HEK293 (cell line): ENCODE measurements around the gene UBR7.

ENCODE experiments used
- CTCF ChIA-PET: fragments of 350-600 bp; formaldehyde crosslinking; extraction: SDS; loops from one replicate; lab custom pipeline; 2021; ENCODE audit warnings: antibody characterized with exemption; lab: Yijun Ruan, JAX
- POLR2A ChIA-PET: fragments of 300-600 bp; formaldehyde crosslinking; extraction: SDS; loops from one replicate; lab custom pipeline; 2020; ENCODE audit warnings: antibody characterized with exemption, inconsistent platforms; lab: Yijun Ruan, JAX
- H3K27ac ChIP-seq: fragments of 200-500 bp; sonication (Bioruptor generic); 2 replicates; pipeline ENCODE4 v1.5.1; 2014; ENCODE audit warnings: low read depth, low read length, control low read depth, inconsistent platforms; ENCODE audit errors: extremely low read depth
- H3K36me3 ChIP-seq, 2 experiments: fragments of 200-500 bp in 1 of 2; sonication (Bioruptor generic) in 1 of 2; 1 replicate in 1 of 2; 2 replicates in 1 of 2; pipeline ENCODE4 v1.5.1; 2014 to 2017; ENCODE audit warnings: inconsistent platforms in 2 of 2, low read length in 2 of 2; ENCODE audit not compliant: control insufficient read depth in 2 of 2, insufficient read depth in 1 of 2
- H3K4me1 ChIP-seq: fragments of 200-500 bp; sonication (Bioruptor generic); 2 replicates; pipeline ENCODE4 v1.5.1; 2014; ENCODE audit warnings: mild to moderate bottlenecking, low read length, inconsistent platforms; ENCODE audit not compliant: control insufficient read depth, insufficient read depth
- H3K4me3 ChIP-seq: 2 replicates; pipeline ENCODE4 v1.5.1; 2011; ENCODE audit warnings: low read depth, mild to moderate bottlenecking, control low read depth, low read length, moderate library complexity
- H3K9me3 ChIP-seq: fragments of 200-500 bp; sonication (Bioruptor generic); 2 replicates; pipeline ENCODE4 v1.5.1; 2014; ENCODE audit warnings: low read depth, low read length, inconsistent platforms; ENCODE audit not compliant: control insufficient read depth, insufficient read depth
- FEZF1 ChIP-seq: fragments of 450-650 bp; formaldehyde crosslinking; IDR thresholded peaks from 2 replicates; pipeline ENCODE4 v1.5.1; 2016; ENCODE audit warnings: missing biosample characterization, missing genetic modification characterization
- KLF1 ChIP-seq: fragments of 450-650 bp; formaldehyde crosslinking; IDR thresholded peaks from 2 replicates; pipeline ENCODE4 v1.5.1; 2016; ENCODE audit warnings: missing biosample characterization, missing genetic modification characterization
- OVOL3 ChIP-seq: fragments of 450-650 bp; formaldehyde crosslinking; IDR thresholded peaks from 2 replicates; pipeline ENCODE4 v1.5.1; 2016; ENCODE audit warnings: missing biosample characterization, missing genetic modification characterization
- SALL2 ChIP-seq: fragments of 450-650 bp; formaldehyde crosslinking; IDR thresholded peaks from 2 replicates; pipeline ENCODE4 v1.5.0; 2017; ENCODE audit warnings: missing biosample characterization, mild to moderate bottlenecking, missing genetic modification characterization, borderline replicate concordance
- SP2 ChIP-seq: fragments of 450-650 bp; formaldehyde crosslinking; IDR thresholded peaks from 2 replicates; pipeline ENCODE4 v1.5.1; 2016; ENCODE audit warnings: missing biosample characterization, missing genetic modification characterization
- ZBTB7A ChIP-seq: fragments of 450-650 bp; formaldehyde crosslinking; IDR thresholded peaks from 2 replicates; pipeline ENCODE4 v1.5.1; 2016; ENCODE audit warnings: low read depth, missing biosample characterization, missing genetic modification characterization
- ZFHX2 ChIP-seq: fragments of 450-650 bp; formaldehyde crosslinking; conservative IDR thresholded peaks from 2 replicates; pipeline ENCODE4 v1.5.1; 2016; ENCODE audit warnings: missing biosample characterization, missing genetic modification characterization
- ZFP37 ChIP-seq: fragments of 450-650 bp; formaldehyde crosslinking; IDR thresholded peaks from 2 replicates; pipeline ENCODE4 v1.5.1; 2016; ENCODE audit warnings: missing biosample characterization, missing genetic modification characterization
- ZNF112 ChIP-seq: fragments of 450-650 bp; formaldehyde crosslinking; IDR thresholded peaks from 2 replicates; pipeline ENCODE4 v1.5.0; 2017; ENCODE audit warnings: missing biosample characterization, missing genetic modification characterization
- ZNF155 ChIP-seq: fragments of 450-650 bp; formaldehyde crosslinking; IDR thresholded peaks from 2 replicates; pipeline ENCODE4 v1.5.1; 2016; ENCODE audit warnings: missing biosample characterization, missing genetic modification characterization
- ZNF157 ChIP-seq: fragments of 450-650 bp; formaldehyde crosslinking; IDR thresholded peaks from 2 replicates; pipeline ENCODE4 v1.5.1; 2016; ENCODE audit warnings: missing biosample characterization, missing genetic modification characterization
- ZNF19 ChIP-seq: fragments of 450-650 bp; formaldehyde crosslinking; IDR thresholded peaks from 2 replicates; pipeline ENCODE4; 2016; ENCODE audit warnings: missing biosample characterization, missing genetic modification characterization, low read depth
- ZNF202 ChIP-seq: fragments of 450-650 bp; formaldehyde crosslinking; IDR thresholded peaks from 2 replicates; pipeline ENCODE4 v1.5.1; 2016; ENCODE audit warnings: missing biosample characterization, missing genetic modification characterization, borderline replicate concordance
- ZNF292 ChIP-seq: fragments of 450-650 bp; formaldehyde crosslinking; IDR thresholded peaks from 2 replicates; pipeline ENCODE4 v1.5.1; 2016; ENCODE audit warnings: low read depth, missing biosample characterization, missing genetic modification characterization, borderline replicate concordance
- ZNF302 ChIP-seq: fragments of 450-650 bp; formaldehyde crosslinking; IDR thresholded peaks from 2 replicates; pipeline ENCODE4 v1.5.1; 2016; ENCODE audit warnings: missing biosample characterization, missing genetic modification characterization, low read depth
- ZNF394 ChIP-seq: fragments of 450-650 bp; formaldehyde crosslinking; IDR thresholded peaks from 2 replicates; pipeline ENCODE4 v1.5.1; 2016; ENCODE audit warnings: missing biosample characterization, missing genetic modification characterization, mild to moderate bottlenecking, moderate library complexity, borderline replicate concordance
- ZNF561 ChIP-seq: fragments of 450-650 bp; IDR thresholded peaks from 2 replicates; pipeline ENCODE4 v1.5.1; 2018; ENCODE audit warnings: missing biosample characterization, missing genetic modification characterization, borderline replicate concordance
- ZNF623 ChIP-seq: fragments of 450-650 bp; formaldehyde crosslinking; IDR thresholded peaks from 2 replicates; pipeline ENCODE4 v1.5.1; 2016; ENCODE audit warnings: missing biosample characterization, missing genetic modification characterization
- ZNF654 ChIP-seq: fragments of 450-650 bp; formaldehyde crosslinking; IDR thresholded peaks from 2 replicates; pipeline ENCODE4 v1.5.1; 2016; ENCODE audit warnings: low read depth, missing biosample characterization, missing genetic modification characterization
- ZNF660 ChIP-seq: fragments of 450-650 bp; IDR thresholded peaks from 2 replicates; pipeline ENCODE4 v1.5.1; 2018; ENCODE audit warnings: missing biosample characterization, mild to moderate bottlenecking, missing genetic modification characterization
- ZNF664 ChIP-seq: fragments of 450-650 bp; formaldehyde crosslinking; IDR thresholded peaks from 2 replicates; pipeline ENCODE4 v1.5.1; 2016; ENCODE audit warnings: missing biosample characterization, missing genetic modification characterization
- ZNF792 ChIP-seq: fragments of 450-650 bp; formaldehyde crosslinking; IDR thresholded peaks from 2 replicates; pipeline ENCODE4 v1.5.1; 2016; ENCODE audit warnings: missing biosample characterization, missing genetic modification characterization
- ZNF830 ChIP-seq: fragments of 450-650 bp; IDR thresholded peaks from 2 replicates; pipeline ENCODE4 v1.5.0; 2018; ENCODE audit warnings: missing biosample characterization, missing genetic modification characterization, low read depth, mild to moderate bottlenecking, moderate library complexity
- ZNF837 ChIP-seq: fragments of 450-650 bp; formaldehyde crosslinking; IDR thresholded peaks from 2 replicates; pipeline ENCODE4 v1.5.1; 2016; ENCODE audit warnings: missing biosample characterization, missing genetic modification characterization
- ZNF843 ChIP-seq: fragments of 450-650 bp; formaldehyde crosslinking; IDR thresholded peaks from 2 replicates; pipeline ENCODE4 v1.5.1; 2016; ENCODE audit warnings: missing biosample characterization, missing genetic modification characterization
- ZXDB ChIP-seq: fragments of 450-650 bp; formaldehyde crosslinking; IDR thresholded peaks from 2 replicates; pipeline ENCODE4 v1.5.1; 2016; ENCODE audit warnings: missing biosample characterization, missing genetic modification characterization
- TF ChIP-seq, protein P1 (sequence below): fragments of 450-650 bp; formaldehyde crosslinking; IDR thresholded peaks from 2 replicates; pipeline ENCODE4 v1.5.1; 2016; ENCODE audit warnings: missing biosample characterization, missing genetic modification characterization
- TF ChIP-seq, protein P2 (sequence below): fragments of 450-650 bp; formaldehyde crosslinking; IDR thresholded peaks from 2 replicates; pipeline ENCODE4 v1.5.1; 2016; ENCODE audit warnings: missing biosample characterization, missing genetic modification characterization
- TF ChIP-seq, protein P3 (sequence below): fragments of 450-650 bp; formaldehyde crosslinking; IDR thresholded peaks from 2 replicates; pipeline ENCODE4 v1.5.1; 2016; ENCODE audit warnings: missing biosample characterization, missing genetic modification characterization

UBR7 gene

DNA sequence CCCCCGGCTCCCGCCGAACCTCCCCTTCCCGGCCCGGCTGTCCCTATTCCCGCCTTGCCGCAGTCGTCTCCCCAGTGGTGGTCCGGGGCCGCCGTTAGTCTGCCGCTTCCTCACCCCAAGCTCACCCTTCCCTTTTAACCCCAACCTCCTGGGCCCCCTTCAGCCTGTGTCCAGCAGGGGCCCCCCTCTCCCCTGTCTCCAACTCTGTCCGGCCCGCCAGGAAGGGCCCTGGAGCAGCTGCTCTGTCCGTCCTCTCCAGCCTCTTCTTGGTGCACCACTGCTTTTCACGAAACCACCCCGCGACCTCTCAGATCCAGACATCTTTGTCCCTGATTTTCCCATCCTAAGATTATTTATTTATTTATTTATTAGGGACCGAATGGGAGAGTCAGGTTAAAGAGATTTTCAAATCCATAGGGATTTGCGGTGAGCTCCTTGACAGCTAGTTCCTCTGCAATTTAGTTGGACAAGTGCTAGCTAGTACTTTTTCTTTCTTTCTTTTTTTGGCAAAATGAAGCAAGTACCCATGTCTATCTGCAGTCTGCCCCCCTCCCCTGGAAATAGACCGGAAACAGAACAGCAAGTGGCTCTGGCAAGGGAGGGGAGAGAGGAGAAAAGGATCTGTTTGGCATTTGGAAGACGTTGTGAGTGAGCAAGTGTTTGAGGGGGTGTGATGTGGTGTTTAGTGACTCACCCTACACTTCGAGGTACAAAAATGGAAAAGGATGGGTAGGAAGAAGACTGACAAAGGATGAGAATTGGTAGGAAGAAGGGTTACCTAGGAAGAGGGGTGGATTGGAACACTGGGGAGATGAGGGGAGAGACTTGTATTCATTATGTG lies 632 bp downstream of the UBR7 start (continued):
- TF ChIP-seq ZXDB (0 out of 2 replicates have a peak, but pooled peaks have one; percentile 8), ZFHX2 (tag by site-specific recombination) (peak; percentile 69), ZNF830 (tag by site-specific recombination) (no peak), ZFP37 (tag by site-specific recombination) (peak; percentile 85), ZBTB7A (tag by site-specific recombination) (peak; percentile 86), ZNF837 (tag by site-specific recombination) (0 out of 2 replicates have a peak, but pooled peaks have one; percentile 20), ZNF664 (tag by site-specific recombination) (no peak), ZNF843 (tag by site-specific recombination) (peak; percentile 38; the same call in 1 of the 2 replicates), ZNF654 (peak; percentile 48), ZNF19 (tag by site-specific recombination) (no peak), ZNF394 (tag by site-specific recombination) (peak; percentile 37; the same call in 1 of the 2 replicates), OVOL3 (peak; percentile 52)
- TF ChIP-seq, protein P1, sequence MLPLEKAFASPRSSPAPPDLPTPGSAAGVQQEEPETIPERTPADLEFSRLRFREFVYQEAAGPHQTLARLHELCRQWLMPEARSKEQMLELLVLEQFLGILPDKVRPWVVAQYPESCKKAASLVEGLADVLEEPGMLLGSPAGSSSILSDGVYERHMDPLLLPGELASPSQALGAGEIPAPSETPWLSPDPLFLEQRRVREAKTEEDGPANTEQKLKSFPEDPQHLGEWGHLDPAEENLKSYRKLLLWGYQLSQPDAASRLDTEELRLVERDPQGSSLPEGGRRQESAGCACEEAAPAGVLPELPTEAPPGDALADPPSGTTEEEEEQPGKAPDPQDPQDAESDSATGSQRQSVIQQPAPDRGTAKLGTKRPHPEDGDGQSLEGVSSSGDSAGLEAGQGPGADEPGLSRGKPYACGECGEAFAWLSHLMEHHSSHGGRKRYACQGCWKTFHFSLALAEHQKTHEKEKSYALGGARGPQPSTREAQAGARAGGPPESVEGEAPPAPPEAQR, result no peak
- TF ChIP-seq, protein P2, sequence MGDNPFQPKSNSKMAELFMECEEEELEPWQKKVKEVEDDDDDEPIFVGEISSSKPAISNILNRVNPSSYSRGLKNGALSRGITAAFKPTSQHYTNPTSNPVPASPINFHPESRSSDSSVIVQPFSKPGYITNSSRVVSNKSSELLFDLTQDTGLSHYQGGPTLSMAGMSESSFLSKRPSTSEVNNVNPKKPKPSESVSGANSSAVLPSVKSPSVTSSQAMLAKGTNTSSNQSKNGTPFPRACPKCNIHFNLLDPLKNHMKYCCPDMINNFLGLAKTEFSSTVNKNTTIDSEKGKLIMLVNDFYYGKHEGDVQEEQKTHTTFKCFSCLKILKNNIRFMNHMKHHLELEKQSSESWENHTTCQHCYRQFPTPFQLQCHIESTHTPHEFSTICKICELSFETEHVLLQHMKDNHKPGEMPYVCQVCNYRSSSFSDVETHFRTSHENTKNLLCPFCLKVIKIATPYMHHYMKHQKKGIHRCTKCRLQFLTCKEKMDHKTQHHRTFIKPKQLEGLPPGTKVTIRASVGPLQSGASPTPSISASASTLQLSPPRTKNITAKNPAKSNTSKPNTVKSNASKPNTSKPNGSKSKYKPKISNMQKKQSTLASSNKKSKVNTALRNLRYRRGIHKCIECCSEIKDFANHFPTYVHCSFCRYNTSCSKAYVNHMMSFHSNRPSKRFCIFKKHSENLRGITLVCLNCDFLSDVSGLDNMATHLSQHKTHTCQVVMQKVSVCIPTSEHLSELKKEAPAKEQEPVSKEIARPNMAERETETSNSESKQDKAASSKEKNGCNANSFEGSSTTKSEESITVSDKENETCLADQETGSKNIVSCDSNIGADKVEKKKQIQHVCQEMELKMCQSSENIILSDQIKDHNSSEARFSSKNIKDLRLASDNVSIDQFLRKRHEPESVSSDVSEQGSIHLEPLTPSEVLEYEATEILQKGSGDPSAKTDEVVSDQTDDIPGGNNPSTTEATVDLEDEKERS (tag by site-specific recombination), result 0 out of 2 replicates have a peak, but pooled peaks have one; percentile 30
- TF ChIP-seq, protein P3, sequence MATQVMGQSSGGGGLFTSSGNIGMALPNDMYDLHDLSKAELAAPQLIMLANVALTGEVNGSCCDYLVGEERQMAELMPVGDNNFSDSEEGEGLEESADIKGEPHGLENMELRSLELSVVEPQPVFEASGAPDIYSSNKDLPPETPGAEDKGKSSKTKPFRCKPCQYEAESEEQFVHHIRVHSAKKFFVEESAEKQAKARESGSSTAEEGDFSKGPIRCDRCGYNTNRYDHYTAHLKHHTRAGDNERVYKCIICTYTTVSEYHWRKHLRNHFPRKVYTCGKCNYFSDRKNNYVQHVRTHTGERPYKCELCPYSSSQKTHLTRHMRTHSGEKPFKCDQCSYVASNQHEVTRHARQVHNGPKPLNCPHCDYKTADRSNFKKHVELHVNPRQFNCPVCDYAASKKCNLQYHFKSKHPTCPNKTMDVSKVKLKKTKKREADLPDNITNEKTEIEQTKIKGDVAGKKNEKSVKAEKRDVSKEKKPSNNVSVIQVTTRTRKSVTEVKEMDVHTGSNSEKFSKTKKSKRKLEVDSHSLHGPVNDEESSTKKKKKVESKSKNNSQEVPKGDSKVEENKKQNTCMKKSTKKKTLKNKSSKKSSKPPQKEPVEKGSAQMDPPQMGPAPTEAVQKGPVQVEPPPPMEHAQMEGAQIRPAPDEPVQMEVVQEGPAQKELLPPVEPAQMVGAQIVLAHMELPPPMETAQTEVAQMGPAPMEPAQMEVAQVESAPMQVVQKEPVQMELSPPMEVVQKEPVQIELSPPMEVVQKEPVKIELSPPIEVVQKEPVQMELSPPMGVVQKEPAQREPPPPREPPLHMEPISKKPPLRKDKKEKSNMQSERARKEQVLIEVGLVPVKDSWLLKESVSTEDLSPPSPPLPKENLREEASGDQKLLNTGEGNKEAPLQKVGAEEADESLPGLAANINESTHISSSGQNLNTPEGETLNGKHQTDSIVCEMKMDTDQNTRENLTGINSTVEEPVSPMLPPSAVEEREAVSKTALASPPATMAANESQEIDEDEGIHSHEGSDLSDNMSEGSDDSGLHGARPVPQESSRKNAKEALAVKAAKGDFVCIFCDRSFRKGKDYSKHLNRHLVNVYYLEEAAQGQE, result peak; percentile 64

DNA sequence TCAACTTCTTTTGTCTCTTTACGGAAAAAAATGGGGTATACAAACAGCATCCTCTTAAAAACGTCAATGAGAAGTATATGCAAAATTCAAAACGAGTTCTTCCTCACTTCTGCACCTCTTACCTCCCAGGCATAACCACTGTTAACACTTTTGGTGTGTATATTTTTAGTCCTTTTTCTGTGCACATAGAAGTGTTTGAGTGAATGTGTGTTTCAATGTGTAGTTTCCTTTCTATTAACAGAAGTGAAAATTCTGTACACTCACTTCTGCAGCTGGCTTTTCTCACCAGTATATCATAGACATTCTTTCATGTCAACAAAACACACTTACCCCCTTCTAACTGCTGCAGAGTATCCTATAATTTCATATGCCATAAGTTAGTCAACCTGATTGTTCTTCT lies 5.4 kb downstream of the UBR7 start:
- H3K4me1 ChIP-seq, result 0 out of 2 replicates have a peak, but pooled peaks cover 2% of the 10 kb centered on the region
- H3K27ac ChIP-seq, result no peak overlapping the region
- TF ChIP-seq ZNF302 (tag by site-specific recombination) (no peak), ZNF155 (no peak), ZNF292 (tag by site-specific recombination) (no peak), ZNF112 (no peak), KLF1 (tag by site-specific recombination) (no peak), ZNF623 (tag by site-specific recombination) (no peak), SP2 (tag by site-specific recombination) (no peak), ZNF202 (no peak), ZNF660 (tag by site-specific recombination) (no peak), SALL2 (no peak), ZNF561 (no peak), ZNF19 (tag by site-specific recombination) (no peak), ZNF157 (tag by site-specific recombination) (no peak), ZNF792 (no peak), ZXDB (no peak), FEZF1 (no peak)
- ChIA-PET CTCF (no interaction called here), POLR2A (no interaction called here)
- peaks cover 57 to 66% of the 10 kb centered on the region in 2 experiments for H3K36me3 ChIP-seq
- H3K9me3 ChIP-seq, result no peaks in the 10 kb centered on the region
- no peak overlapping the region for H3K4me3 ChIP-seq
